ENCODE measurements around the gene GMDS.

The GMDS gene

DNA sequence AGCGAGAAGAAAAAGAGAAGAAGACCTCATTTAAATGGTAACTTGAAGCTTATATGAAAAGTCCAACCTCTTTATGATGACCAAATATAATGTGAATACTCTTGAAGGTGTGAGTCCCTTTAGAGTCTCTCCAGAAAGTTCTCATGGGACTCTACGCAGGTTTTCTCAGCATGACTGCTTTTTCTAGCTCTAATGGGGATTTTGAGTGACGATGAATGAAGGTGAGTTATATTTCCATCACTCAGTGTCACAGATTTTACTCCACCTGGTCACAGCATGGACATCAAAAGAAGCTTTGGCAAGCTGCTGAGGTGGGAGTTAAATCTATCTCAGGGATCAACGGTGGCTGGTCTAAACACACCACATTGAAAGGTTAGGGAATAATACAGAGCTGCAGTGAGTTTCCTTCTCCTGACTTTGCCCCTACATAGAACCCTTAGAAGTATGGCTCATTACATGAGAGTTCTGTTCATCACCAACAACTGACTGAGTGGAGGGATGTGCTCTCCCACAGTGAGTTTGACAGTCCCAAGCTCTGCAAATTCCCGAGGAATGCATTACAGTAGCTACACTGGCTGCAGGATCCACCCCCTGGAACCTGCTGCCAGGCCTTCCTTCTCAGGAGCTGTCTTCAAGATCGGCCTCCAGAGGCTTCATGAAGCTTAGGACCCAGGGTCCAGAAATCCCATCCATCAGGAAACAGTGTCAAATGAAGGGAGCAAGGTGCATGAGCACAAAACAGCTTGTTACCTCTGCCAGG is 508.9 kb downstream of the GMDS start:
- Histone ChIP-seq H3K27ac (no peak overlapping the region), H3K4me1 (no peaks in the 10 kb centered on the region), H3K4me3 (no peak overlapping the region), H3K9me3 (no peaks in the 10 kb centered on the region), H3K27me3 (no peaks in the 10 kb centered on the region), H3K36me3 (no peaks in the 10 kb centered on the region)
- no peak for DNase-seq
- TF ChIP-seq, protein P1, sequence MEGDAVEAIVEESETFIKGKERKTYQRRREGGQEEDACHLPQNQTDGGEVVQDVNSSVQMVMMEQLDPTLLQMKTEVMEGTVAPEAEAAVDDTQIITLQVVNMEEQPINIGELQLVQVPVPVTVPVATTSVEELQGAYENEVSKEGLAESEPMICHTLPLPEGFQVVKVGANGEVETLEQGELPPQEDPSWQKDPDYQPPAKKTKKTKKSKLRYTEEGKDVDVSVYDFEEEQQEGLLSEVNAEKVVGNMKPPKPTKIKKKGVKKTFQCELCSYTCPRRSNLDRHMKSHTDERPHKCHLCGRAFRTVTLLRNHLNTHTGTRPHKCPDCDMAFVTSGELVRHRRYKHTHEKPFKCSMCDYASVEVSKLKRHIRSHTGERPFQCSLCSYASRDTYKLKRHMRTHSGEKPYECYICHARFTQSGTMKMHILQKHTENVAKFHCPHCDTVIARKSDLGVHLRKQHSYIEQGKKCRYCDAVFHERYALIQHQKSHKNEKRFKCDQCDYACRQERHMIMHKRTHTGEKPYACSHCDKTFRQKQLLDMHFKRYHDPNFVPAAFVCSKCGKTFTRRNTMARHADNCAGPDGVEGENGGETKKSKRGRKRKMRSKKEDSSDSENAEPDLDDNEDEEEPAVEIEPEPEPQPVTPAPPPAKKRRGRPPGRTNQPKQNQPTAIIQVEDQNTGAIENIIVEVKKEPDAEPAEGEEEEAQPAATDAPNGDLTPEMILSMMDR (IDR thresholded peaks at IDR 0.05), result no peak
- intact Hi-C loops (cut with DNase I; ENCODE audit: low total_unique reads), result no loop called here

DNA sequence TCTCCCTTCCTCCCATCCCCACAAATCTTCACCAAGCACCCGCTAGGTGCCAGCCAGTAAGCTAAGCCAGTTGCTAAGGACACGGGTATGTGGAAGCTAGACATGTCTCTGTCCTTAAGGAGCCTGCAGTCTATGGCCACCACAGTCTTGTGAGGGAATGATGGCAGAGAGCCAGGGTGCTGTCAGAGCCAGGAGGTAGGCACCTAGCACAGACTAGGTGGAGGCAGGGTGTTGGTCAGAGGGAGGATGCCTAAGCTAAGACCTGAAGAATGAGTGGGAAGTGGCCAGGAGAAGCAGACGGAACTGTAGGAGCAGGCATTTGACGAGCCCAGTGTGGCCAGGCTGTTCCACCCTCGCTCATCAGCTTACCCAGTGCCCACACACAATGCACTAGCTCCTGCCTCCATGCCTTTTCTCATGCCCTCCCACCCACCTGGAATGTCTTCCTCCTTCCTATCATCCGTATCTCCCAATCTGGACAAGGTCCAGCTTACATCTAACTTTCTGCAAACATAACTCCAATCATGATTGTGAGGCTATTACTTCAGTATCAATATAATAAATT is 510.1 kb downstream of the GMDS start:
- Histone ChIP-seq H3K4me1 (no peaks in the 10 kb centered on the region), H3K9me3 (peaks cover 0 to 9% (median 0%) of the 10 kb centered on the region in 3 donors), H3K27me3 (no peaks in the 10 kb centered on the region), H3K27ac (no peak overlapping the region), H3K36me3 (no peaks in the 10 kb centered on the region), H3K4me3 (no peak overlapping the region)
- no peak for DNase-seq
- TF ChIP-seq, protein P1 (IDR thresholded peaks at IDR 0.05), result no peak
- intact Hi-C loops (cut with DNase I; ENCODE audit: low total_unique reads), result no loop called here

DNA sequence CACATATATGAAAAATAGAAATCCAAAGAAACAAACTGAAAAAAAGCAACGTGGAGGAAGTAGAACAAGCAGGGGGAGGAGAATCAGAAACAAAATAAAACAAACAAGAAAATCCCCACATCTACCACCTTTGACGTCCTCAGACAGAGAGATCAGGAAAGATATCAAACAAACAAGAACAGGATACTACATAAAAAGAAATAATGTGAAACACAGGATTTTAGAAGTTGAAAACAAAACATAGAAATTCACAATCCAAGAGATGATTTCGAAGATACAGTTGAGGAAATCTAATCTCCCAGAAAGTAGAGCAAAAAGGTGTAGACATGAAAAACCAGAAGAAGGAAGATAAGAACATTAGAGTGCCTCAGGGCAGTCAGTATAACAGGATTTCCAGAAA is 514.5 kb downstream of the GMDS start:
- DNase-seq, result no peak
- intact Hi-C loops (cut with DNase I; ENCODE audit: low total_unique reads), result no loop called here

DNA sequence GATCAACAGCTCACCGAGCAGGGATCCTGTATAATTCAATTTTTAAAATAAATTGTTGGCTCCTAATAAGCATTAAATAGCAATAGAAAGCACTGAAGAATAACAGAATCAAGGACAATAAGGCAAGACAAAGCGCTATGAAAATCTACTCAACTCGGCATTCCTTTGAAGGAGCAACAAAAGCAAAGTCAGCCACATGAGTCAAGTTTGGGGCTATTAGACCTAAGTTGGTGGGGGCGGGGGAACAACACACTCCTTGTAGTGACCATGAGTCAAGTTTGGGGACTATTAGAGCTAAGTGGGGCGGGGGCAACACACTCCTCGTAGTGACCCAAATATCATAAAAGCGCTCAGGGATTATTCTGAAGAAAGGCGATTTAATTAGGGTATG is 515.7 kb downstream of the GMDS start:
- TF ChIP-seq, protein P1 (IDR thresholded peaks at IDR 0.05), result no peak
- DNase-seq, result no peak
- Histone ChIP-seq H3K36me3 (peaks cover 0 to 5% (median 0%) of the 10 kb centered on the region in 3 donors), H3K4me1 (peaks cover 0 to 10% (median 0%) of the 10 kb centered on the region in 4 donors), H3K27me3 (no peaks in the 10 kb centered on the region), H3K9me3 (peaks cover 0 to 9% (median 0%) of the 10 kb centered on the region in 3 donors), H3K27ac (no peak overlapping the region), H3K4me3 (no peak overlapping the region)
- intact Hi-C loops (cut with DNase I; ENCODE audit: low total_unique reads), result no loop called here

More for the DNA sequence above, 514.5 kb downstream of the GMDS start:
- H3K27me3 ChIP-seq, result no peaks in the 10 kb centered on the region
- peaks cover 0 to 9% (median 0%) of the 10 kb centered on the region in 3 donors for H3K9me3 ChIP-seq
- no peak overlapping the region for H3K4me3 ChIP-seq
- H3K27ac ChIP-seq, result no peak overlapping the region
- peaks cover 0 to 10% (median 0%) of the 10 kb centered on the region in 4 donors for H3K4me1 ChIP-seq
- TF ChIP-seq, protein P1 (IDR thresholded peaks at IDR 0.05), result no peak
- peaks cover 0 to 3% (median 0%) of the 10 kb centered on the region in 3 donors for H3K36me3 ChIP-seq

DNA sequence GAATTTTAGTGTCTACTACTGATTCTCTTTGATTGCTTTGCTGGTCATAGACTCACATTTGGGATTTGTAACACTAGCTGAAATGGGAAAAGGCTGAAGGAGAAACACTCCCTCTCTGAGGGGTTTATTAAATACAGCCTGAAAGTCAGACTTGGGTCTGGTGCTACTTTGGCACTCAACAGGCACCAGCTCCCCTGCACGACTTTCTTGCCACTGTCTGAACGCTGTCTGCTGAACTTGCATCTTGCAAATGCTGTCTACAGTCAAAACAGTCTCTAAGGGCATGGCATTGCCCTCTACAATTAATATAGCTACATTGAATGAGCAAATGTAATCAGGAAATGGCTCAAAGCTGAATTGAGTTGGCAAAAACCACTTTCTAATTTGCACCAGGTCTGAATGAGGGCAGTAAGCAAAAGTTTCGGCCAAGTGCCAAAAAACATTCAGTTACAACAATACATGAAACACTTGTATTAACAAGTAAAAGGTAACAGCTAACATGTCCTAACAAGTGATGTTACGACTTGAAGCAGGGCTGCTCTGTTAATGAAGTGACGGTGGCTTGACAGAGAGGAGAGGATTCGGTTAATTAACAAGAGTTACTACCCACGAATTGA is 516.2 kb downstream of the GMDS start:
- DNase-seq, result no peak
- H3K27ac ChIP-seq, result peak overlapping the region in 1 of 2 donors; percentile 61
- intact Hi-C loops (cut with DNase I; ENCODE audit: low total_unique reads), result no loop called here

More for the DNA sequence above, 516.2 kb downstream of the GMDS start:
- Histone ChIP-seq H3K27me3 (no peaks in the 10 kb centered on the region), H3K4me1 (peaks cover 0 to 10% (median 0%) of the 10 kb centered on the region in 4 donors), H3K9me3 (peaks cover 0 to 9% (median 0%) of the 10 kb centered on the region in 3 donors), H3K36me3 (peaks cover 0 to 5% (median 0%) of the 10 kb centered on the region in 3 donors), H3K4me3 (peak overlapping the region; percentile 5 to 14)
- TF ChIP-seq, protein P1 (IDR thresholded peaks at IDR 0.05), result no peak

Data from tibial artery (tissue), 4 donors.